Hematopoietic multipotent progenitor cell treated with erythropoietin and hydrocortisone succinate and interleukin-3 and kit ligand, for 6 days (in vitro differentiated cells): ENCODE data around the gene CPZ.

ENCODE experiments used
- DNase-seq: peaks from one replicate; pipeline ENCODE4 v3.0.0-alpha.2; 2015

Gene CPZ

GRCh38 chr4:8596891-8597290 lies 4.3 kb downstream of the CPZ start:
- DNase-seq = no peak

GRCh38 chr4:8597319-8597718 lies 4.8 kb downstream of the CPZ start:
- DNase-seq = no peak

GRCh38 chr4:8597791-8598190 lies 5.2 kb downstream of the CPZ start:
- DNase-seq = no peak

GRCh38 chr4:8598391-8599090 lies 6.0 kb downstream of the CPZ start:
- DNase-seq = no peak

GRCh38 chr4:8599091-8599460 lies 6.5 kb downstream of the CPZ start:
- no peak for DNase-seq

GRCh38 chr4:8599657-8600056 lies 7.1 kb downstream of the CPZ start:
- DNase-seq = no peak

- no peak for DNase-seq
Measured at GRCh38 chr4:8600266-8600665, 7.7 kb downstream of the CPZ start.

GRCh38 chr4:8600686-8601085 lies 8.1 kb downstream of the CPZ start:
- DNase-seq = no peak

GRCh38 chr4:8601086-8601485 lies 8.5 kb downstream of the CPZ start:
- DNase-seq = no peak

GRCh38 chr4:8601556-8601955 lies 9.0 kb downstream of the CPZ start:
- DNase-seq = no peak

- DNase-seq = no peak
Measured at GRCh38 chr4:8602686-8603430, 10.3 kb downstream of the CPZ start.

- no peak for DNase-seq
Measured at GRCh38 chr4:8603931-8604330, 11.4 kb downstream of the CPZ start.

- DNase-seq = no peak
Measured at GRCh38 chr4:8605289-8605688, 12.7 kb downstream of the CPZ start.

GRCh38 chr4:8606476-8606875 lies 13.9 kb downstream of the CPZ start:
- DNase-seq = no peak

GRCh38 chr4:8606966-8607365 lies 14.4 kb downstream of the CPZ start:
- DNase-seq = no peak

- peak; percentile 23 for DNase-seq
Measured at GRCh38 chr4:8607603-8608481, 15.3 kb downstream of the CPZ start.

GRCh38 chr4:8608714-8609391 lies 16.3 kb downstream of the CPZ start:
- no peak for DNase-seq

- no peak for DNase-seq
Measured at GRCh38 chr4:8609406-8609805, 16.8 kb downstream of the CPZ start.

- DNase-seq = no peak
Measured at GRCh38 chr4:8609824-8610350, 17.3 kb downstream of the CPZ start.

GRCh38 chr4:8610858-8611616 lies 18.5 kb downstream of the CPZ start:
- no peak for DNase-seq

- no peak for DNase-seq
Measured at GRCh38 chr4:8612646-8613045, 20.1 kb downstream of the CPZ start.
